Measurements from ENCODE around the gene GAS2.

GAS2 gene

DNA sequence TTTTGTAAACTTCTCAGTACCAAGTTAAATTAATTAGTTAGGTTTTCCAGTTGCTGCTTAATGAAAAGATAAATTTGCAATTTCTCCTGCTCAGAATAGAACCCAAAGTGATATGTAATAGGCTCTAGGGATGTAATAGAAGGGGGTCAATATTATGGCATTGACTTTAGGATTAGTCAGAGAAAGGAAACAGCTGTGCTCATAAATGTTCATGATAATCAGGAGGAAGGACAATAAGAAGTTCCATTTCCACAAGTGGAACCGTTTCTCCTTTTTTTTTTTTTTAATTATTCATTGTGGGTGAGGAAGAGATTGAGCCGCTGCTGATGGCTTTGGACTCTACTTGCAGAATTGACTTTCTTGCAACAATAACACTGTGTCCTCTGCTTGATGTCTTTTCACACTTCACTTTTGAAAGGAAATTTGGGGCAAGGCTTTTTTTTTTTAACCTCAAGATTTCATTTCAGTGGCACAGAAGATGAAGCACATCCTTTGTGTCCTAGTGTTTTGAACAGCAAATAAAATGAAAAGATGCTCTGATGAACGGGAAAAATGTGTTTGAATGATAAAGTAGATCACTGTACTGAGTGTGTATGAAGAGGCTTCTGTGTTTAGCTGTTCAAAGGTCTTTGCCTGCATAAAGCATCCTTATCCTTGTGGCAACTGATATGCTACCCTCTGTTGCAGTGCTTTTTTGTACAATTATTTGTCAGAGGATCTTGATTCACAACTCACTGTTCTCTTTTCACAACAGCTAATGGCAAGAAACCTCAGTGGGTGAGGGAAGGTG is 62.4 kb downstream of the GAS2 start:
- no peak for DNase-seq

- DNase-seq = no peak
These were observed 63.9 kb downstream of the GAS2 start for GRCh38 chr11:22730319-22730718.

- no peak for DNase-seq
These were observed 66.2 kb downstream of the GAS2 start for GRCh38 chr11:22732588-22732987.

- no peak for DNase-seq
These were observed 67.3 kb downstream of the GAS2 start for GRCh38 chr11:22733475-22734248.

DNA sequence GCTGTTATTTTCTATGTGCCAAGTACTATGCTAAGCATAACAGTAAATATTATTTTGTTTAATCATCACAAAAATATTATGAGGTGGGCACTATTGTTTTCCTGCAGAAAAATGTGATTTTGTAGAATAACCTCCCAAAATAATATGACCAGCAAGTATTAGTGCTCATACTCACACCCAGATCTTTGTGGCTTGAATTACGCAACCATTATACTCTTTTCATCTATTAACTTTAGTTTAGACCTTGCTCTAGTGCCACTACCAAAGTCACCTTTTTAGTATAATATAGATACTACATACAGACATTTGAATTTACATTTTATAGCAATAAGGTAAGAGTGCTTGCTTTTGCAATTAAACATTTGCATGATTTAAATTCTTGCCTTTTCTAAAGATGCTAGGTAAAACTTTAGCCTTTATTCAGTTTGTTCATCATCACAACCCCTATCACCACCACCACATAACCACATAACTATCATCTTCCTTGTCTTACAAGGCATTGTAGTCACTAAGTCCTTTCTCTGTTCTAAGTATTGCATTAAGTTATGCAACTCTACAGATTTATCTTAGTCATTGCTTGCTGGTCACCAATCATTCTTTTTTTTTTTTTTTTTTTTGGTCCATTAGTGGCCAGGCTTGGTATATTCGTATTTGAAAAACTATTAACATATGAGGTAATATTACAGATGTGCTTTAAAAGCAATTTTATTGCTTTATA is 68.4 kb downstream of the GAS2 start:
- no peak for DNase-seq

DNA sequence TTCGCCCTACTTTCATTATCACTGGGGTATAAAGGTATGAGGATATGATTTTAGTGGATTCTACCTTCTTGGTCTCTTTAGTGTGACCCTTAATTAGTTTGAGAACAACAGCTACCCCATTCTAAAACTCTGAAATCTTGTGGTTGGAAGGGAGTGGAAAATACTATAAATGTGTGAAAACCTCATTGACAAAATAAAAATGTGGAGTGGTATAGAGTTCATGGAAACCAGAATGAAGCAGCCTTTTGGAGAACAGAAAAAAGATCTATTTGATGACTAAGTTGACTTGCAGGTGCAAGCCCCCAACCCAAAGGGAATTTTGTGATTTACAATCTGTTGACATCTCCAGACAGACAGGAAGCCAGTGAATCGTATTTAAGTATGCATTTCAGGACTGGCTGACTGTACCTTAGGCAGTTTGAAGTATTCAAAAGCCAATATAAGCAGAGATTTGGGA is 75.8 kb downstream of the GAS2 start:
- DNase-seq = no peak

DNA sequence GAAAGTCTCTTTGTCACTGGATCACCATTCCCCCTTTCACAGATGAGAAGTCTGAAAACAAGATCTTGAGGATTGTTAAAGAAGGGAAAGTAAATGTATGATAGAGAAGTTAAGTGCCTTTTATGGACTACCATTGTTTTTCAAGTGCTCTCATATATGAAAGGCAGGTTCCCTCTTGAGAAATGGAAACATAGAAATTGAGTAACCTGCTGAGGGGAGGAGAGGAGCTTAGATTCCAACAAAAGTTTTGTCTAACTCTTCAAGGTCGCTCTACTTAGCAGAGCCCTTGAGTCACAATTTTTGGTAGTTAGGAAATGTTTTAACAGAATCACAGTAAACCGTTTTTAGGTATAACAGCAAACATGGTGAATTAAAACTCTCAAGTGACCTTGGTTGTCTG is 83.1 kb downstream of the GAS2 start:
- DNase-seq = no peak

DNA sequence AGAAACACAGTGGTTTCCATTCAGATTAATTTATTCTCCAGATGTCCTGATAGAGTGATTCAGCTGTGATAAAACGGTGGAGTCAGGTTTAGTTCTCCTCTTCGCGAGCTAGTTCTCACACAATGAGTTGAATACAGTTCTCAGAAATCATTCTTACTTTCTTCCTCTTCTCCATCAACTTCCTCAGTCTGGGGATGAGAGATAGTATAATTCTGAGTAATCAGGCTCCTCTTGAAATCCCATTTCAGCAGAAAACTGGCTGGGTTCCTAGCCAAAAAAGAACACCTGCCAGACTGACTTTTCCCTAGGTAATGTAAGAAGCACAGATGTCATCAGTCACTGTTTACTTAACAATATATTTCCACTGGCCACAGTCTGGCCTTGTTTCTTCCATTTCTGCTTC is 86.5 kb downstream of the GAS2 start:
- DNase-seq = no peak

- DNase-seq = no peak
These were observed 87.0 kb downstream of the GAS2 start for GRCh38 chr11:22753416-22753815.

DNA sequence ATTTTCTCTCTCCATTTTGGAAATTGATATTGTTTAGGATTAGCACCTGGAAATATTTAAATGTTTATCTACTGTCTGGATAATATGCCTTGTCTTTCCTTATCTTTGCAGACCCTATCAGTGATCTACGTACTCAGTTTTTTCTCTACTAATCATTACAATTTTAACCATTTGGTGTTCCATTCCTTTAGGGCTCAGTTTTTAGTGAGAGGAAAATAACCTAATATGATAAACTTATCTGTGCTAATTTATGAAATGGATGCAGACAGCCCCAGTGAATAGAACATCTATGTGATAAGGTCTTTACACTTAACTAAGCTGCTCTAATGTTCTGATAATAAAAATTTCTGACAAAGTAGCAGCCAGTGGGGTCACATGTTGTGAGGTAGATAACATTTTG is 94.7 kb downstream of the GAS2 start:
- no peak for DNase-seq

- DNase-seq = no peak
These were observed 96.8 kb downstream of the GAS2 start for GRCh38 chr11:22763166-22763565.

DNA sequence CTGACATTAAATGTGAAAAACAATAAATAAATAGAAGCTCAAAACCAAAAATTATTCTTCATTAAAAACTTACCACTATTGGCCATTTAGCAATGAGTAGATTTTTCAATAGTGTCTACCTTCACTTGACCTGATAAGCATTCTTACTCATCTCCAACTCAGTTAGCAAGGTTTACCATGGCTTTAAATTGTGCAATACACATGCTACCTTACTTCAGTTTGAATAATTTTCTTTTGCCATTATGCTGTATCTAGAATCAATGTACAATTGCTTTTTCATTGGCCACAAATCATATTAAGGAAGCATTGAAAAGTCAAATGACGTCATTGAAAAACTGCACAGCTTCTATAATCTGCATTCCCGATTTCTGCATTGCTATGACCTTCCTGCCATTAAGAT is 98.3 kb downstream of the GAS2 start:
- DNase-seq = no peak

- no peak for DNase-seq
These were observed 101.9 kb downstream of the GAS2 start for GRCh38 chr11:22768281-22768680.

DNA sequence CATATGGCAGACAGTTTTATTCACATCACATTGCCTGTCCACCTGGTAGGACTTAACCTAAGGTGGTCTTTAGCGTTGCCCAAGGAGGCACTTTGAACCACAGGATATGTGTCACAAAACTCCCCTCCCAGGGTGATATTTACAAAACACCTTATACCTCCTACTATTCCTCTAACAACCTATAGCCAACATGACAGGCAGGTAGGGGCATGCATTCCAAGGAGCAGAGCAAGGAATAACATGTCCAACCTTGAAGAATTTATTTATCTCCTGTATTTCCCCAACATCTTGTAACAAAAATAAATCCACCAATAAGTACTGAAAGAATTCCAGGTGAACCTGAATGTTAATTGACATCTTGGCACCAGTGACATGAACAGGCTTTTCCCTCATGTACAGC is 102.7 kb downstream of the GAS2 start:
- no peak for DNase-seq

DNA sequence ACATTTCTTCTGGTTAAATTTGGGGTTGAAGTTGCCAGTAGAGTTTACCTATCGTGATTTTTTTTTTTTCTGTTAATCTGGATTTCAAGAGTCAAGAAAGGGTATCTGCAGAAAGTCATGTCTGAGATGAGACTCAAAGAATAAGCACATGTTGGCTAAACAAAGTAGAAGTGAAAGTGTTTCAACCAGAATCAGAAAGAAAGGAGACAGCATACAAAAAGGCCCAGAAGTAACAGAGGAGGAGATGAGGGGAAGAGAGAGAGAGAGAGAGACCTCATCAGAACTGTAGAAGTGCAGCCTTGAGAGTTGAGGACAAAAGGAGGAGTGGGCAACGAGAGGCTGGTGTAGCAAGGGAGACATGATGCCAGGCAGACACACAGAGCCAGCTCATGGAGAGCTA is 108.3 kb downstream of the GAS2 start:
- no peak for DNase-seq

DNA sequence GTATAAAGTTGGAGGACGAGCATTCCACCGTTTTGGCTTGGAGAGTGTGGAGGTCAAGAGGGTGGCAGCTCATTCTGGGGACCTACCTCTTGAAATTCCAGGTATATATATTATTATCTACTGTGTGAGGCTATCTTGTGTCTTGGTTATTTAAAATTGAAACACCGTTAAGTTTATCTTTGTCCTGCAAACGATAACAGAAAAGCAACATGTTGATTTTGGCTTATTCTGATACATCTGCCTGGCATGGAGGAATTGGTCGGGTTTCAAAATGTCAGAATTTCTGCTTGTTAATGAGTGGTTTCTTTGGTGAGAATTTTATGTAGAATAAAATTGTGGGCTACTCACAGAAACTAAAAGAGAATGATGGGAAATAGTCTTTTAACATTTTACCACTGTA is 108.8 kb downstream of the GAS2 start:
- no peak for DNase-seq

DNA sequence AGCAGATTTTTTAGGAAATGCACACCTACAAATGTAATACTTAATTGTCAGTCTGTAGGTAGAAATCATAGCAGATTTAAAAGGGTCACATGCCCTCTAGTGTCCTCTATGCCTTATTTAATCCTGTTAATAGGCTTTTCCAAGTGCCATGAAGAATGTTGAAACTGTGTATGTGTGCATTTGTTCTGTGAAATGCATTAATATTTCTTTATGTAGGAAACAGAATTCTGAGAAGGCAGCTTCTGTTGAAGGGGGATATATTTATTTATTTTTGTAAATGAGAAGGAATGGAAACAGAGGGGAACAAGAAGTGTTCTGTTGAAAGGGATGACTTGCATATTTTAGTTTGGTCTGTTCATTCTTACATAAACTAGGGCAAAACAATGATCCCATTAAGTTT is 112.2 kb downstream of the GAS2 start:
- DNase-seq = no peak

DNA sequence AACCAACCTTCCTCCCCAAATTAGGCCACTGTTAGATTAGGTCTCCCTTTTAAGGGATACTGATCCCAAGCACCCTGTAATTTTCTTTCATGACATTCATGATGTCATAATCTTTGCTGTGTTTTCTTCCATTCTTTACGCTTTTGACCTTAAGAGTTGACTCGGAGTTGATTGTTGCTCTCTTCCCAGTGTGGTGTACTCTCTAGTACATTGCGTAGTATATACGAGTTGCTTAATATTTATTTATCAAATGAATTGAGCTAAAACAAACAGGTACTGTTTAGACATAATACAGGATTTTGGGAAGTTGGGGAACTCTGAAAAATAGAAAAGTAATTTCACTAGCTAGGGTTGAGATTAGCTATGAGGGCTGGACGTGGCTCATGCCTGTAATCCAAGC is 113.4 kb downstream of the GAS2 start:
- no peak for DNase-seq

DNA sequence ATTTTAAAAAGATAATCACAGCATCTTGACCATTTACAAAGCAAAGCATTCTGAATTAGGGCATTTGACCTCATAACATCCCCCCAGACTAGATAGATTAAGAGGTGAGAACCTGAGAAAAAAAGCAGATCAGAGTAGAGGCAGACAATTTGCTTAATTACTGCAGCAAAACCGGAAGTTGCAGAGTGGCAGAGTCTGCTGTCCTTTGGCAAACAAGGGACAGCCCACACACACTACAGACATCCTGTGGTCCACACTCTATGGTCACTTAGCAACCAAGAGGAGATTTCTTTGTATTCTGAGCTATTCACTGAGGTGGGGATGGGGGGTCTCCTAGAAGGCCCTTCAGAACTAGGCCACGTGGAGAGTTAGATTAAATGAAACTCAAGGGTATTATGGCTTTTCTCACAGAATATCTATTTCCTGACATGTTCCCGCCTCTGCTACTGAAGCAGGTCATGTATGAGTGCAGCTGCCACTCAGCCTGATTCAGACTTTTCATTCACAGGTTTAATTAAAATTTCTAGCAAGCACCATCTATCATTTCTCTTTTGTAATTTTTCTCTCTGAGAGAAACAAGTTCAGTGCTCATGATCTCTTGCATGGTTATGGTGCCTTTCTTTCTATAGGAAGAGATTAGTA is 114.7 kb downstream of the GAS2 start:
- DNase-seq = no peak

GRCh38 chr11:22785251-22785650 is 118.8 kb downstream of the GAS2 start:
- DNase-seq = no peak

DNA sequence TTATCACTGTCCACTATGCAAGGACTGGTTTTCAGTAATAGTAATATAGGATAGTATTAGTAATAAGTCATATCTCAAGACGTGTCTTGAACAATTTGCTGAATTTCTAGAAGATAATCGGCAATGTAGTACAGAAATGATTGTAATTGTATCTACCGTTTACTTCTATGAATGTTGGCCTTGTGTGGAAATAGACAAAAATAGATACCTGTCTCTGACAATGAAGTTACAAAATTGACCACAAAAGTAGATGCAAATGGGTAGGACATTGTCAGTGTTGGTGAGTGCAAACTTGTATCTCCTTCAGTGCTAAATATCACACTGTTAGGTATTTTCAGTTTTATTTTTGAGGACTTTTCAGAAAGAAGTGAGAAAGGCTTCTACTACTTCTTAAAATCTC is 120.1 kb downstream of the GAS2 start:
- DNase-seq = no peak

GRCh38 chr11:22787055-22787454 is 120.6 kb downstream of the GAS2 start:
- DNase-seq = no peak

- peak; percentile 30 for DNase-seq
These were observed 121.2 kb downstream of the GAS2 start for GRCh38 chr11:22787551-22788162.
